HepG2 (cell line): ENCODE measurements around the gene ZNF281. TPM values are rescaled to one million over a fixed set of nuclear protein-coding genes. Genes with fewer than 3 reads are reported as not detected.
A peak's percentile ranks its signal among the peaks of the same experiment; 100 is the strongest.

Experiments
- HIVEP1 ChIP-seq: sonication (generic); formaldehyde crosslinking; IDR thresholded peaks from 2 replicates; pipeline ENCODE4 v1.4.0; 2020; ENCODE audit warnings: mild to moderate bottlenecking, missing genetic modification reagents
- HNRNPH1 ChIP-seq: fragments of 200-400 bp; formaldehyde crosslinking; optimal IDR thresholded peaks from 2 replicates; pipeline ENCODE3; 2017; ENCODE audit warnings: mild to moderate bottlenecking, low read depth, low read length
- IRF2 ChIP-seq: IDR thresholded peaks from 2 replicates; pipeline ENCODE4 v1.6.1; 2018; ENCODE audit warnings: missing genetic modification reagents, missing compliant biosample characterization
- KAT2B ChIP-seq: fragments of 150-350 bp; IDR thresholded peaks from 2 replicates; pipeline ENCODE4 v1.6.1; 2014; ENCODE audit warnings: low read depth, low read length, borderline replicate concordance
- MLXIP ChIP-seq: sonication (generic); formaldehyde crosslinking; IDR thresholded peaks from 2 replicates; pipeline ENCODE4 v1.9.0; 2021; ENCODE audit warnings: missing genetic modification reagents, borderline replicate concordance
- PBX3 ChIP-seq: sonication (generic); formaldehyde crosslinking; IDR thresholded peaks from 2 replicates; pipeline ENCODE4 v1.8.1; 2023; ENCODE audit warnings: missing genetic modification reagents, inconsistent platforms, borderline replicate concordance
- RELA ChIP-seq: sonication (generic); formaldehyde crosslinking; IDR thresholded peaks from 2 replicates; pipeline ENCODE4 v1.4.0; 2020; ENCODE audit warnings: missing genetic modification reagents
- REST ChIP-seq, 2 experiments: IDR thresholded peaks; 2 replicates each; pipeline ENCODE4 v1.6.1; 2011 to 2012; ENCODE audit warnings: low read length in 2 of 2, borderline replicate concordance in 1 of 2, low read depth in 1 of 2, mild to moderate bottlenecking in 1 of 2, moderate library complexity in 1 of 2
- SALL2 ChIP-seq: sonication (generic); formaldehyde crosslinking; IDR thresholded peaks from 2 replicates; pipeline ENCODE4 v1.8.1; 2023; ENCODE audit warnings: mild to moderate bottlenecking, missing genetic modification reagents, inconsistent platforms
- SRSF9 ChIP-seq: fragments of 200-400 bp; formaldehyde crosslinking; IDR thresholded peaks from 2 replicates; pipeline ENCODE4 v1.6.1; 2018; ENCODE audit warnings: borderline replicate concordance, mild to moderate bottlenecking, low read depth, low read length; ENCODE audit not compliant: insufficient read depth, poor library complexity, severe bottlenecking
- TRIM24 ChIP-seq: sonication (generic); formaldehyde crosslinking; IDR thresholded peaks from 2 replicates; pipeline ENCODE4 v1.8.0; 2022; ENCODE audit warnings: mild to moderate bottlenecking, missing genetic modification reagents
- ZBTB33 ChIP-seq: sonication (generic); formaldehyde crosslinking; IDR thresholded peaks from 2 replicates; pipeline ENCODE4 v1.4.0; 2020; ENCODE audit warnings: missing genetic modification reagents
- ZNF275 ChIP-seq: sonication (generic); formaldehyde crosslinking; IDR thresholded peaks from 2 replicates; pipeline ENCODE4 v1.8.0; 2022; ENCODE audit warnings: missing genetic modification reagents, mild to moderate bottlenecking, inconsistent platforms, borderline replicate concordance
- ZNF576 ChIP-seq: sonication (generic); formaldehyde crosslinking; IDR thresholded peaks from 2 replicates; pipeline ENCODE4 v1.4.0; 2020; ENCODE audit warnings: mild to moderate bottlenecking, missing genetic modification reagents
- ZNF672 ChIP-seq: sonication (generic); formaldehyde crosslinking; IDR thresholded peaks from 2 replicates; pipeline ENCODE4 v1.8.1; 2022; ENCODE audit warnings: missing genetic modification reagents
- polyA plus RNA-seq, 8 experiments: library from polyadenylated mRNA; depleted of rRNA in 3 of 8; stranded (reverse) in 7 of 8; unstranded in 1 of 8; fragments of >200 nt; fragmentation: Illumina TruSeq in 4 of 8; extraction: Trizol in 4 of 8; gene quantifications; 2 replicates each; pipeline versions ENCODE4 v1.2.1 to v1.2.3, GENCODE V29; 2011 to 2016; ENCODE audit warnings: low read depth in 4 of 8, missing spikeins in 1 of 8, mixed read lengths in 1 of 8; ENCODE audit not compliant: insufficient read depth in 1 of 8
- total RNA-seq, 5 experiments: library from RNA; depleted of rRNA; stranded (reverse); fragments of >200 nt; fragmentation: Illumina TruSeq; extraction: Trizol; gene quantifications; 2 replicates each; pipeline ENCODE4 v1.2.3, GENCODE V29; 2016; ENCODE audit warnings: low read depth in 1 of 5

The ZNF281 gene
- total and polyA plus RNA-seq, 2 of the 13 experiments (the other 11 are each of a cell fraction or from before 2014, with no cell fraction given): 7.7 to 20.6 TPM

GRCh38 chr1:200409761-200410565 lies at the start of gene ZNF281 (continued):
- TF ChIP-seq HNRNPH1 (no peak), ZBTB33 (no peak), TRIM24 (CRISPR knock-in tag) (no peak), ZNF672 (CRISPR knock-in tag) (peak; percentile 43; the same call in 1 of the 2 replicates), MLXIP (CRISPR knock-in tag) (peak; percentile 27; the same call in 1 of the 2 replicates), ZNF275 (no peak), KAT2B (no peak), SALL2 (CRISPR knock-in tag) (no peak), SRSF9 (no peak), REST (IDR thresholded peaks at IDR 0.05; ENCODE audit: borderline replicate concordance in 1 of 2, low read depth in 1 of 2, low read length in 2 of 2) (no peak), IRF2 (CRISPR knock-in tag) (no peak), RELA (CRISPR knock-in tag) (no peak), HIVEP1 (CRISPR knock-in tag) (no peak), ZNF576 (no peak), PBX3 (CRISPR knock-in tag) (peak; percentile 78; the same call in 1 of the 2 replicates)
